ACHN (cell line): ENCODE data around the gene SLC25A2.
"Not testable (repeated sequence)": the region's sequence is repeated elsewhere in the genome, so short reads cannot be mapped to it uniquely, and the experiment has no call there.

Experiments used
- DNase-seq: peaks from one replicate; pipeline ENCODE4 v3.0.0-alpha.2; 2015
- in situ Hi-C: cut with HindIII; loops from 2 replicates; pipeline ENCODE4 v1.10.0; 2017; ENCODE audit warnings: low sequenced_read_pairs, low pct_ligation_motif_present, low pct_unique_long_range_greater_than_20kb

Gene SLC25A2

GRCh38 chr5:141319699-141320098 lies 15.8 kb upstream of the SLC25A2 start:
- DNase-seq: no peak
- in situ Hi-C loops: no loop called here

GRCh38 chr5:141319202-141319601 lies 15.4 kb upstream of the SLC25A2 start:
- no peak for DNase-seq
- in situ Hi-C loops: no loop called here

- DNase-seq, in situ Hi-C loops: not testable (repeated sequence)
Observed at GRCh38 chr5:141316963-141317362, 13.1 kb upstream of the SLC25A2 start.

GRCh38 chr5:141313711-141314110 lies 9.9 kb upstream of the SLC25A2 start:
- no peak for DNase-seq
- in situ Hi-C loops: no loop called here

GRCh38 chr5:141306630-141307029 lies 2.8 kb upstream of the SLC25A2 start:
- in situ Hi-C loops: no loop called here
- DNase-seq: no peak

GRCh38 chr5:141298376-141298775 lies 5.5 kb downstream of the SLC25A2 start:
- no peak for DNase-seq
- in situ Hi-C loops: no loop called here

GRCh38 chr5:141272906-141273305 lies 30.9 kb downstream of the SLC25A2 start:
- in situ Hi-C loops: no loop called here
- DNase-seq: no peak

GRCh38 chr5:141269195-141269594 lies 34.7 kb downstream of the SLC25A2 start:
- DNase-seq: no peak
- in situ Hi-C loops: no loop called here

GRCh38 chr5:141261238-141261546 lies 42.7 kb downstream of the SLC25A2 start:
- in situ Hi-C loops: no loop called here
- DNase-seq: no peak

- in situ Hi-C loops: no loop called here
Observed at GRCh38 chr5:141260458-141261237, 43.2 kb downstream of the SLC25A2 start.

GRCh38 chr5:141258948-141259347 lies 44.9 kb downstream of the SLC25A2 start:
- in situ Hi-C loops: no loop called here
- no peak for DNase-seq

More at GRCh38 chr5:141260458-141261237, 43.2 kb downstream of the SLC25A2 start:
- DNase-seq: no peak

- no peak for DNase-seq
- in situ Hi-C loops: no loop called here
Observed at GRCh38 chr5:141258464-141258863, 45.4 kb downstream of the SLC25A2 start.
